ENCODE results near the gene CACNA1B.
"Not testable (repeated sequence)": the region's sequence is repeated elsewhere in the genome, so short reads cannot be mapped to it uniquely, and the experiment has no call there.

CACNA1B gene

GRCh38 chr9:138117101-138117750 is 239.6 kb downstream of the CACNA1B start:
- no peak for DNase-seq (ENCODE audit: low spot score)

GRCh38 chr9:138117836-138118235 is 240.3 kb downstream of the CACNA1B start:
- no peak for DNase-seq (ENCODE audit: low spot score)

- no peak for DNase-seq (ENCODE audit: low spot score)
Measured at GRCh38 chr9:138118601-138119071, 241.1 kb downstream of the CACNA1B start.

GRCh38 chr9:138119202-138120027 is 241.8 kb downstream of the CACNA1B start:
- no peak for DNase-seq (ENCODE audit: low spot score)

GRCh38 chr9:138120072-138120471 is 242.5 kb downstream of the CACNA1B start:
- no peak for DNase-seq (ENCODE audit: low spot score)

- DNase-seq (ENCODE audit: low spot score), result no peak
Measured at GRCh38 chr9:138120511-138121437, 243.2 kb downstream of the CACNA1B start.

GRCh38 chr9:138121438-138122050 is 244.0 kb downstream of the CACNA1B start:
- no peak for DNase-seq (ENCODE audit: low spot score)

- DNase-seq (ENCODE audit: low spot score), result no peak
Measured at GRCh38 chr9:138122201-138122600, 244.6 kb downstream of the CACNA1B start.

GRCh38 chr9:138122676-138123075 is 245.1 kb downstream of the CACNA1B start:
- no peak for DNase-seq (ENCODE audit: low spot score)

GRCh38 chr9:138123086-138123485 is 245.5 kb downstream of the CACNA1B start:
- DNase-seq (ENCODE audit: low spot score), result no peak

GRCh38 chr9:138126090-138126857 is 248.7 kb downstream of the CACNA1B start:
- not testable (repeated sequence) for DNase-seq (ENCODE audit: low spot score)

- DNase-seq (ENCODE audit: low spot score), result not testable (repeated sequence)
Measured at GRCh38 chr9:138126858-138127584, 249.4 kb downstream of the CACNA1B start.

- DNase-seq (ENCODE audit: low spot score), result not testable (repeated sequence)
Measured at GRCh38 chr9:138128027-138128426, 250.4 kb downstream of the CACNA1B start.

- DNase-seq (ENCODE audit: low spot score), result not testable (repeated sequence)
Measured at GRCh38 chr9:138129318-138129717, 251.7 kb downstream of the CACNA1B start.

- DNase-seq (ENCODE audit: low spot score), result not testable (repeated sequence)
Measured at GRCh38 chr9:138132946-138133705, 255.5 kb downstream of the CACNA1B start.

GRCh38 chr9:138134581-138134980 is 257.0 kb downstream of the CACNA1B start:
- not testable (repeated sequence) for DNase-seq (ENCODE audit: low spot score)

GRCh38 chr9:138139096-138139495 is 261.5 kb downstream of the CACNA1B start:
- DNase-seq (ENCODE audit: low spot score), result not testable (repeated sequence)

GRCh38 chr9:138140980-138141379 is 263.4 kb downstream of the CACNA1B start:
- not testable (repeated sequence) for DNase-seq (ENCODE audit: low spot score)

- not testable (repeated sequence) for DNase-seq (ENCODE audit: low spot score)
Measured at GRCh38 chr9:138142528-138143244, 265.1 kb downstream of the CACNA1B start.
